Psoas muscle (tissue), 8 donors: ENCODE results near the gene CDC42BPA. TPM values are rescaled to one million over a fixed set of nuclear protein-coding genes. Genes with fewer than 3 reads are reported as not detected.

Source experiments
- ATAC-seq, 4 donors: fragments of 200-7000 bp; cut with Tn5 transposase; one replicate each; pipeline ENCODE4 v1.9.1; 2020; ENCODE audit warnings: moderate library complexity in 3 of 4, mild to moderate bottlenecking in 2 of 4
- DNase-seq, 2 donors: peaks; one replicate each; pipeline ENCODE4 v3.0.0-alpha.2; 2020
- H3K27ac ChIP-seq: fragments of 200-600 bp; one replicate; pipeline ENCODE4 v1.8.0; 2022
- H3K27me3 ChIP-seq, 3 donors: fragments of 200-600 bp in 1 of 3; one replicate each; pipeline versions ENCODE4 v1.6.1 to v1.8.0; 2013 to 2022; ENCODE audit warnings: low read length in 2 of 3, mild to moderate bottlenecking in 2 of 3, moderate library complexity in 1 of 3; ENCODE audit not compliant: insufficient read depth in 3 of 3
- H3K36me3 ChIP-seq, 2 donors: fragments of 200-600 bp in 1 of 2; one replicate each; pipeline versions ENCODE4 v1.6.1 to v1.8.0; 2013 to 2022; ENCODE audit warnings: low read depth in 1 of 2, mild to moderate bottlenecking in 1 of 2, moderate library complexity in 1 of 2; ENCODE audit not compliant: insufficient read depth in 1 of 2
- H3K4me1 ChIP-seq: fragments of 200-600 bp; one replicate; pipeline ENCODE4 v1.8.0; 2022
- H3K4me3 ChIP-seq: fragments of 200-600 bp; one replicate; pipeline ENCODE4 v1.8.0; 2022; ENCODE audit warnings: mild to moderate bottlenecking
- H3K9me3 ChIP-seq: fragments of 200-600 bp; one replicate; pipeline ENCODE4 v1.8.0; 2022
- CTCF ChIP-seq: fragments of 200-600 bp; IDR thresholded peaks from one replicate; pipeline ENCODE4 v1.8.0; 2022; ENCODE audit warnings: antibody characterized with exemption
- WGBS, 3 donors: extraction: QIAGEN DNeasy Blood & Tissue Kit; methylation state at CpG; one replicate each; pipeline versions ENCODE4 v1.1.6 to v1.1.7; 2013; 5-methylcytosine and 5-hydroxymethylcytosine counted together
- intact Hi-C, 2 donors: fragments of 100-400 bp; cut with DNase I; formaldehyde crosslinking; loops; one replicate each; pipeline versions ENCODE4 v1.11.0 to v1.14.2; 2022
- polyA plus RNA-seq, 3 donors: library from polyadenylated mRNA; stranded (reverse); fragments of 200-250 nt; gene quantifications; one replicate each; pipeline ENCODE4 v1.2.3, GENCODE V29; 2013
- total RNA-seq, 4 donors: library from RNA; stranded (reverse); fragmentation: NEBNext Ultra II Directional in 2 of 4; extraction: Animal tissue kit (Norgen Biotek cat#: 25700) in 2 of 4; gene quantifications; one replicate each; pipeline versions ENCODE4 v1.2.1 to v1.2.4, GENCODE V29; 2021 to 2023
- donor health status: healthy with polysubstance abuse.
- donor health status: DM: no; HTN: no; CAD: no; lungs with moderate emphysema.
- donor health status: Bipolar disorder and iron deficiency.
- donor health status: healthy.
- donor health status: DM: yes; HTN: yes; CAD: no.
- donor health status: DM: no; HTN: no; CAD: no.
- donor health status: DM: no; HTN: no; CAD: no.
- donor health status: DM: yes; HTN: yes; CAD: no.

CDC42BPA gene
- total and polyA plus RNA-seq, 7 donors: 5.3 to 23.0 (median 15.7) TPM

GRCh38 chr1:227182012-227182411, 136.3 kb downstream of the CDC42BPA start:
- H3K27me3 ChIP-seq: no peaks in the 10 kb centered on the region
- no peaks in the 10 kb centered on the region for H3K36me3 ChIP-seq
- ATAC-seq: no peak
- H3K4me3 ChIP-seq: no peak overlapping the region
- WGBS, 3 donors: 93 to 96% (median 94%) methylated on average over 3 of the region's 3 CpGs
- H3K9me3 ChIP-seq: no peaks in the 10 kb centered on the region
- TF ChIP-seq CTCF: no peak
- DNase-seq: no peak
- intact Hi-C loops: no loop called here
- no peaks in the 10 kb centered on the region for H3K4me1 ChIP-seq
- H3K27ac ChIP-seq: no peak overlapping the region

DNA sequence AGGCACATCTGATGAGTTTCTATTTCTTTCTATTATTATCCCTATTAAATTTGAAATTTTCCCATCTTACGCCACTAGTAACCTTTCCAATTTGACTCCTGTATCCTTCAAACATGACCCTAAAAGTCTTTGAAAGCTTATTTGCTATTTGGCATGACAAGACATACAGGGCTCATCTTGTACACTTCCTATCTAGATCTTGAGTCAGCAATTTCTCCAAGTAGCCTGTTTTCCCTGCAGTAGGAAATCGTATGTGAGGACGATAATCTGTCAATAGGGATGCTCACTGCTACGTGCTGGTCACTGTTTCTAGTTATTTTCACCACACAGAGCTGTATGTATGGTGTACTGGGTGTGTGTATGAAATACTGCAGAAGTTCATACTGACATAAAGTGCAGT, 142.7 kb downstream of the CDC42BPA start:
- ATAC-seq: no peak
- no peak overlapping the region for H3K4me3 ChIP-seq
- no peak overlapping the region for H3K27ac ChIP-seq
- TF ChIP-seq CTCF: no peak
- H3K36me3 ChIP-seq: no peaks in the 10 kb centered on the region
- 84 to 99% (median 95%) methylated on average over 4 of the region's 4 CpGs for WGBS, 3 donors
- no peaks in the 10 kb centered on the region for H3K9me3 ChIP-seq
- DNase-seq: no peak
- intact Hi-C loops: no loop called here
- no peaks in the 10 kb centered on the region for H3K27me3 ChIP-seq
- no peaks in the 10 kb centered on the region for H3K4me1 ChIP-seq

GRCh38 chr1:227174164-227174563, 144.1 kb downstream of the CDC42BPA start:
- Histone ChIP-seq H3K27ac (no peak overlapping the region), H3K36me3 (no peaks in the 10 kb centered on the region), H3K4me1 (no peaks in the 10 kb centered on the region), H3K27me3 (no peaks in the 10 kb centered on the region), H3K4me3 (no peak overlapping the region), H3K9me3 (no peaks in the 10 kb centered on the region)
- no peak for DNase-seq
- 75 to 83% (median 76%) methylated on average over 2 of the region's 2 CpGs for WGBS, 3 donors
- ATAC-seq: no peak
- no peak for TF ChIP-seq CTCF
- intact Hi-C loops: no loop called here

DNA sequence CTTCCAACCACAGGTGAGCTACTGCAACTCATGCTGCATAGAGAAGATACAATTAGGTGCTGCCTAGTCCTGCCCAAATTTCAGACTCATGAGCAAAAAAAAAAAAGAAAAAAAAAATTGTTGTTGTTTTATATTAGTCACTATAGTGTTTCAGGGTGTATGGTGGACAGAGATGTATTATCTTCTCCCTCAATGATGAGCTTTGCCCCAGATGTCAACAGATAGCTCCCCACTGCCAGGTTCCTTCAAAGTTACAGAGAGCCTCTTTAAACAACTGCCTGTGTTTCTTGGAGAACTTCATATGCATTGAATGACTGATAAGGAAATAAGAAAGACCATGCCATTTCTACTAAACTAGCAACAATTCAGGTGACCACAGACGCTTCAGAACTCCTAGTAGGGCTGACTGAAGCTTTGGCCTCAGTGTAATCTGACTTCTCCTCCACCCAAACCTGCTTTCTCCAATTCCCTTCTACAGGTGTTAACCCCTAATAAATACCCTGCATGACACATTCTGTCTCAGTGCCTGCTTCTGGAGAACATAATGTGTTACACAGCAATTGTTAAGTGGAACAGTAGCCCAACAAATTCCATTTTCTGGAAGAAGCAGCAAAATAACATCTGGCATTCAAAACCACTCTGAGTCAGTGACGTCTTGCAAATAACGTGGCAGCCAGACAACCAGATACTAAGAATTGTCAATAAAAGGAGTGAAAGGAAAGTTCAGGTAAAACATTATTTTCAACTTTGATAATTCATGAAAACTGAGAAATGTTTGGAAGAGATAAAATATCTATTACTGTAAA, 147.7 kb downstream of the CDC42BPA start:
- DNase-seq: no peak
- 64 to 84% (median 64%) methylated on average over 3 of the region's 3 CpGs for WGBS, 3 donors
- no peak for TF ChIP-seq CTCF
- Histone ChIP-seq H3K27me3 (no peaks in the 10 kb centered on the region), H3K4me3 (no peak overlapping the region), H3K27ac (no peak overlapping the region), H3K4me1 (peaks cover 6% of the 10 kb centered on the region), H3K36me3 (no peaks in the 10 kb centered on the region), H3K9me3 (no peaks in the 10 kb centered on the region)
- no peak for ATAC-seq
- intact Hi-C loops: no loop called here

DNA sequence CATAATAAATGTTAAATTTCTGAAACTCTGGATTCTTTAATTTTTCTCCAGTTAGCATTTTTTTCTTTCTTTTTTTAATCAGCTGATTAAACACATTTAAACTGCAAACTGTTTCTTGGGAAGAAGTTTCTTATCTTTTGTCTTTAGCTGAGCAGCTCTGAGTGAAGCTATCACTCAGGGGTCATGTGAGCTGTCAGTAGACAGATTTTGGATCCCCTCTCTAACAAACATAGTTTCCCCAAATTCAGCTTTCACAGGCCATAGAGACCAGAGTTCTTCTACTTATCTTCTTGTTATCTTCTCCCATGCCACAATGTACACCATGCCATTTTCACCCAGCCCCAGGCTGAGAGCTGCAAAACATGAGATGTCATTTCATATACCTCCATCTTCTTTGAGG, 148.9 kb downstream of the CDC42BPA start:
- no peaks in the 10 kb centered on the region for H3K9me3 ChIP-seq
- peaks cover 6% of the 10 kb centered on the region for H3K4me1 ChIP-seq
- no peak overlapping the region for H3K4me3 ChIP-seq
- intact Hi-C loops: no loop called here
- no peak for DNase-seq
- H3K36me3 ChIP-seq: no peaks in the 10 kb centered on the region
- H3K27ac ChIP-seq: no peak overlapping the region
- no peaks in the 10 kb centered on the region for H3K27me3 ChIP-seq
- TF ChIP-seq CTCF: no peak
- ATAC-seq: no peak
